IMR-90 (cell line): ENCODE results near the gene EFHC1. TPM values are rescaled to one million over a fixed set of nuclear protein-coding genes. Genes with fewer than 3 reads are reported as not detected.

Experiments
- ATAC-seq: fragments of 200-7000 bp; cut with Tn5 transposase; 2 replicates; pipeline ENCODE4 v1.9.1; 2020; ENCODE audit warnings: low read depth, mild to moderate bottlenecking, moderate library complexity
- BruUV-seq: library from RNA; stranded (reverse); fragments of 400-500 nt; replicated peaks from 2 replicates; lab custom pipeline; 2021; lab: Mats Ljungman, UMichigan
- CTCF ChIA-PET: fragments of 300-600 bp; formaldehyde crosslinking; extraction: SDS; loops from one replicate; lab custom pipeline; 2021; ENCODE audit warnings: antibody characterized with exemption; lab: Yijun Ruan, JAX
- POLR2A ChIA-PET: fragments of 300-600 bp; sonication (Branson Sonifier 250); formaldehyde crosslinking; loops from one replicate; lab custom pipeline; 2022; ENCODE audit warnings: antibody characterized with exemption; ENCODE audit not compliant: unreplicated experiment; lab: Charles Lee
- DNase-seq: peaks from one replicate; pipeline ENCODE4 v3.0.0; 2013
- H2AFZ ChIP-seq: replicated peaks from 2 replicates; pipeline ENCODE3; 2013; ENCODE audit warnings: low read length, mild to moderate bottlenecking; ENCODE audit not compliant: poor library complexity
- H2AK5ac ChIP-seq: 2 replicates; pipeline ENCODE4 v1.6.1; 2013; ENCODE audit warnings: low read depth, low read length, inconsistent platforms
- H2AK9ac ChIP-seq: replicated peaks from 2 replicates; pipeline ENCODE3; 2013; ENCODE audit warnings: mild to moderate bottlenecking, low read depth, low read length, moderate library complexity; ENCODE audit not compliant: poor library complexity
- H2BK120ac ChIP-seq: 2 replicates; pipeline ENCODE4 v1.6.1; 2013; ENCODE audit warnings: low read depth, low read length, inconsistent platforms
- H2BK15ac ChIP-seq: 3 replicates; pipeline ENCODE4 v1.6.1; 2013; ENCODE audit warnings: low read depth, low read length, inconsistent platforms
- H2BK20ac ChIP-seq: 2 replicates; pipeline ENCODE4 v1.6.1; 2013; ENCODE audit warnings: low read depth, mild to moderate bottlenecking, inconsistent platforms, low read length, moderate library complexity
- H2BK5ac ChIP-seq: 2 replicates; pipeline ENCODE4 v1.6.1; 2013; ENCODE audit warnings: mild to moderate bottlenecking, low read depth, low read length, inconsistent platforms; ENCODE audit not compliant: poor library complexity, severe bottlenecking
- H3K14ac ChIP-seq: replicated peaks from 2 replicates; pipeline ENCODE4 v1.6.1; 2013; ENCODE audit warnings: low read depth, low read length, inconsistent platforms
- H3K18ac ChIP-seq: 2 replicates; pipeline ENCODE4 v1.6.1; 2013; ENCODE audit warnings: low read depth, low read length, control low read depth
- H3K23ac ChIP-seq: 2 replicates; pipeline ENCODE4 v1.6.1; 2013; ENCODE audit warnings: low read depth, low read length, inconsistent platforms
- H3K27ac ChIP-seq: 2 replicates; pipeline ENCODE4 v1.5.1; 2013; ENCODE audit warnings: mild to moderate bottlenecking, control low read depth, low read length; ENCODE audit not compliant: insufficient read depth
- H3K27me3 ChIP-seq: 2 replicates; pipeline ENCODE4 v1.6.1; 2013; ENCODE audit warnings: low read length; ENCODE audit not compliant: control insufficient read depth, insufficient read depth
- H3K36me3 ChIP-seq: 2 replicates; pipeline ENCODE4 v1.6.1; 2013; ENCODE audit warnings: low read length, mixed read lengths; ENCODE audit not compliant: control insufficient read depth, insufficient read depth
- H3K4ac ChIP-seq: 2 replicates; pipeline ENCODE4 v1.6.1; 2013; ENCODE audit warnings: low read depth, low read length, inconsistent platforms
- H3K4me1 ChIP-seq: 2 replicates; pipeline ENCODE4 v1.6.1; 2013; ENCODE audit warnings: low read length, mixed read lengths; ENCODE audit not compliant: control insufficient read depth, insufficient read depth
- H3K4me2 ChIP-seq: 2 replicates; pipeline ENCODE4 v1.6.1; 2013; ENCODE audit warnings: low read depth, mild to moderate bottlenecking, control low read depth, low read length, moderate library complexity
- H3K4me3 ChIP-seq: 2 replicates; pipeline ENCODE4 v1.5.1; 2013; ENCODE audit warnings: low read depth, mild to moderate bottlenecking, control low read depth, low read length, moderate library complexity; ENCODE audit not compliant: insufficient read depth
- H3K56ac ChIP-seq: 2 replicates; pipeline ENCODE4 v1.6.1; 2013; ENCODE audit warnings: low read length, inconsistent platforms; ENCODE audit not compliant: insufficient read depth; ENCODE audit errors: extremely low read depth
- H3K79me1 ChIP-seq, 2 experiments: 2 replicates each; pipeline ENCODE4 v1.6.1; 2013; ENCODE audit warnings: low read length in 2 of 2, inconsistent platforms in 1 of 2, low read depth in 1 of 2
- H3K9ac ChIP-seq: 2 replicates; pipeline ENCODE4 v1.6.1; 2013; ENCODE audit warnings: low read depth, low read length, control low read depth
- H3K9me1 ChIP-seq: 2 replicates; pipeline ENCODE4 v1.6.1; 2013; ENCODE audit warnings: low read length, inconsistent platforms; ENCODE audit not compliant: insufficient read depth
- H3K9me3 ChIP-seq: 2 replicates; pipeline ENCODE4 v1.6.1; 2013; ENCODE audit warnings: low read length; ENCODE audit not compliant: control insufficient read depth, insufficient read depth
- H4K20me1 ChIP-seq: 2 replicates; pipeline ENCODE4 v1.6.1; 2013; ENCODE audit warnings: low read length, inconsistent platforms; ENCODE audit not compliant: insufficient read depth
- H4K5ac ChIP-seq: 2 replicates; pipeline ENCODE4 v1.6.1; 2013; ENCODE audit warnings: mild to moderate bottlenecking, low read depth, low read length, control low read depth
- H4K8ac ChIP-seq, 2 experiments: 2 replicates each; pipeline ENCODE4 v1.6.1; 2013; ENCODE audit warnings: low read depth in 2 of 2, low read length in 2 of 2, control low read depth in 1 of 2, inconsistent platforms in 1 of 2
- H4K91ac ChIP-seq: 2 replicates; pipeline ENCODE4 v1.6.1; 2013; ENCODE audit warnings: low read depth, low read length, inconsistent platforms; ENCODE audit not compliant: insufficient read depth
- CEBPB ChIP-seq: IDR thresholded peaks from 2 replicates; pipeline ENCODE4 v1.6.1; 2012; ENCODE audit warnings: low read depth, low read length, improper control_type of control experiment
- MXI1 ChIP-seq: IDR thresholded peaks from 2 replicates; pipeline ENCODE4 v1.6.1; 2012; ENCODE audit warnings: low read depth, mild to moderate bottlenecking, low read length, moderate library complexity, borderline replicate concordance
- WGBS, 2 experiments: methylation state at CpG; one replicate each; pipeline versions ENCODE4 v1.1.5 to v1.1.7; 2013; ENCODE audit warnings: missing lambda C conversion rate in 2 of 2; ENCODE audit not compliant: insufficient read length in 1 of 2; ENCODE audit errors: extremely low coverage in 2 of 2; 5-methylcytosine and 5-hydroxymethylcytosine counted together
- dilution Hi-C: fragments of 300-500 bp; cut with HindIII; formaldehyde crosslinking; loops from one replicate; pipeline ENCODE4 v1.14.3; 2018; ENCODE audit warnings: low sequenced_read_pairs; ENCODE audit not compliant: unreplicated experiment
- in situ Hi-C: fragments of 300-500 bp; cut with MboI; formaldehyde crosslinking; loops from 3 replicates; pipeline ENCODE4 v1.14.3; 2019; ENCODE audit warnings: low sequenced_read_pairs, inconsistent platforms, mixed read lengths
- intact Hi-C: fragments of 100-400 bp; cut with micrococcal nuclease; formaldehyde crosslinking; loops from 2 replicates; pipeline ENCODE4 v1.10.0; 2022
- polyA plus RNA-seq, 3 experiments: library from polyadenylated mRNA; depleted of rRNA; stranded (reverse); fragments of >200 nt; gene quantifications; 2 replicates each; pipeline ENCODE4 v1.2.3, GENCODE V29; 2012; ENCODE audit warnings: low replicate concordance in 1 of 3
- total RNA-seq: library from RNA; depleted of rRNA; stranded (reverse); fragments of >200 nt; gene quantifications from 2 replicates; pipeline ENCODE4 v1.2.3, GENCODE V29; 2012

EFHC1 gene
- total and polyA plus RNA-seq, 2 of the 4 experiments (the other 2 are of a cell fraction) = 14.0 to 23.0 TPM

DNA sequence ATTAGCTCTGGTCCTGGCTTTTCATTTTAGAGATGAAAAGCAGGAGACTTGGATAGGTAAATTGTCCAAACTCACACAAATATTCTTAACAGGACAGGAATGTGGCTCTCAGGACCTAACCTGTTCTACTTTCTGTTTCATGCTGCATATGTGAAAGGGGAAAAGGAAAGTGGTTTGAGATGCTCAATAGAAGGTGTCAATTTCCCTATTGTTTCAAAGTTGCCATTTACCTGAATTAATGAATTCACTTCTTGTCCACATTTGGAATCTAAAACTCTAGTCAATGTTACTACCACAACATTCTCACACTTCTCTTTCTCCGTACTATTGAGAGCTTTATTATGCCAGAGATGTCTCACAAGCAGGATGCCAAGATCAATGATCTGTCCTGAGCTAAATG, 4.8 kb upstream of the EFHC1 start:
- ATAC-seq = no peak
- intact Hi-C loops = no loop called here
- POLR2A ChIA-PET = no interaction called here

More for the DNA sequence above, 4.8 kb upstream of the EFHC1 start:
- dilution Hi-C loops = loop anchor here (25.0 kb wide), 1 partner anchor 247 kb away; the partner anchor contains the start of gene TMEM14A
- TF ChIP-seq MXI1 (no peak), CEBPB (no peak)
- no peak overlapping the region for H2AK9ac ChIP-seq
- no peak overlapping the region for H2AFZ ChIP-seq
- peak overlapping the region; percentile 66; the same call in 2 of the 3 replicates for H2BK15ac ChIP-seq
- H2BK5ac ChIP-seq = peak overlapping the region; percentile 24
- peak overlapping the region; percentile 39; the same call in 1 of the 2 replicates for H2BK120ac ChIP-seq
- H3K9ac ChIP-seq = no peak overlapping the region
- peak overlapping the region; percentile 43; the same call in 1 of the 2 replicates for H2AK5ac ChIP-seq
- H3K4me3 ChIP-seq = no peak overlapping the region
- no peak overlapping the region for H3K56ac ChIP-seq
- H3K18ac ChIP-seq = no peak overlapping the region
- BruUV-seq = no TSS peak
- H3K79me1 ChIP-seq = peaks cover 2 to 11% of the 10 kb centered on the region in 2 experiments; a peak in 3 of 4 replicates
- H3K27me3 ChIP-seq = no peaks in the 10 kb centered on the region
- H3K9me1 ChIP-seq = peaks cover 13% of the 10 kb centered on the region
- peaks cover 19% of the 10 kb centered on the region for H3K4me1 ChIP-seq
- no peak overlapping the region for H3K4me2 ChIP-seq
- in situ Hi-C loops = loop anchor here (5.0 kb wide), 2 partner anchors 182 to 247 kb away; no protein-coding TSS in a partner anchor
- WGBS, 2 experiments = no CpG with 5 or more reads among the region's 1 CpG
- H3K4ac ChIP-seq = peak overlapping the region; percentile 2; the same call in 1 of the 2 replicates
- no peak overlapping the region for H4K5ac ChIP-seq
- H4K8ac ChIP-seq = peak overlapping the region in 1 of 2 experiments; percentile 14; a peak in 1 of 4 replicates
- CTCF ChIA-PET = interaction anchor here (1.1 to 1.3 kb wide), 3 partner anchors 9 to 246 kb away, joined by 3 to 4 read pairs (median 4); no protein-coding TSS in a partner anchor
- H4K20me1 ChIP-seq = no peaks in the 10 kb centered on the region
- peak overlapping the region; percentile 17; the same call in 1 of the 2 replicates for H2BK20ac ChIP-seq
- no peak overlapping the region for H3K23ac ChIP-seq
- no peaks in the 10 kb centered on the region for H3K36me3 ChIP-seq
- no peaks in the 10 kb centered on the region for H3K9me3 ChIP-seq
- no peak overlapping the region for H3K27ac ChIP-seq
- H3K14ac ChIP-seq = no peak overlapping the region; the same call in 1 of the 2 replicates
- no peak for DNase-seq
- H4K91ac ChIP-seq = peak overlapping the region; percentile 13; the same call in 1 of the 2 replicates
